Posterior vena cava (tissue), 2 donors: ENCODE measurements around the gene XRCC6. TPM values are rescaled to one million over a fixed set of nuclear protein-coding genes. Genes with fewer than 3 reads are reported as not detected.
"Not testable (repeated sequence)": the region's sequence is repeated elsewhere in the genome, so short reads cannot be mapped to it uniquely, and the experiment has no call there.

Experiments
- DNase-seq: peaks from one replicate; pipeline ENCODE4 v3.0.0-alpha.2; 2020; ENCODE audit warnings: low spot score
- intact Hi-C, 2 donors: fragments of 100-400 bp; cut with DNase I; formaldehyde crosslinking; loops; one replicate each; pipeline versions ENCODE4 v1.14.1 to v1.14.2; 2022 to 2023
- total RNA-seq, 2 donors: library from RNA; stranded (reverse); fragmentation: NEBNext Ultra II Directional; extraction: Animal tissue kit (Norgen Biotek cat#: 25700); gene quantifications; one replicate each; pipeline ENCODE4 v1.2.1, GENCODE V29; 2021
- donor health status: DM: yes; HTN: yes; CAD: no.
- donor health status: DM: yes; HTN: yes; CAD: no.

XRCC6 gene
- total RNA-seq, 2 donors from 2014 or later = 145 to 154 TPM

DNA sequence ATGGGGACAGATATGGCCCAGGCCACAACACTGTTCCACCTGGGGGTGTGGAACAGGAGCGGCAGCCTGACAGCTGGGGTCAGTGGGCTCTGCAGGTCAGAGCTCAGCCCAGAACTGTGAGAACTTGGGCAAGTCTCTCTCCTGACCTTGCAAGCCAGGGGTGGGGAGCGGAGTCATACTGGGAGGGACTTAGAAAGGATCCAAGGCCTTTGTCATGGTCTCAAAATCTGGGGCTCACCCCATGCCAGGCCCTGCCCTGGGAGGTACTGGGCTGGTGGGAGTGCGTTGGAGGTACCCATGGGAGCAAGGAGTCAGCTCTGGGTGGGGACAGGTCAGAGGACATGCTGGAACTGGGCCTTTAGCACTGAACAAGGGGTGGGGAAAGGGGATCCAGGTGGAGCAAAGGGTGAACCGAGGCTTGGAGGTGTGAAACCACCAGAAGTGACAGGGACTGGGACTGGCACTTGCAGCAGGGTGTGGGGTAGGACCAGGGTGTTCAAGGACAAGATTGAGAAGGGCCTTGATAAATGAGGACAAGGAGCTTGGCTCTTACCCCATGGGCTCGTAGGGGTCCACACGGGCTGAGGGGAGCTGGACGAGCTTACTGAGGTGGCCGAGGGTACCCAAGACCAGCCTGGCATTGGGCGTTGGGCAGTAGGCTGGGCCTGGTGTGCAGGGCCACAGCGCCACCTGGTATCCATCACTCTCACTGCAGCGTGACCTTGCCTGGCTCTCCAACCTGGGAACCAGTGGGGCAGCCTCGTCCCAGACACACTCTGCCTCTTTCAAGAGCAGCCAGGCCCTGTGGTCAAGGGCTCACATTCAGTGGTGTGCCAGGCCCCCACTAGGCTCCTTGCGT lies 24.1 kb upstream of the XRCC6 start:
- peak; percentile 82 for DNase-seq
- intact Hi-C loops = loop anchor here in 1 of 2 donors (5.0 kb wide), 1 partner anchor 55 kb away; the partner anchor contains the start of gene POLR3H

GRCh38 chr22:41597635-41597953 lies 23.5 kb upstream of the XRCC6 start:
- peak; percentile 14 for DNase-seq
- intact Hi-C loops = loop anchor here in 1 of 2 donors (5.0 kb wide), 1 partner anchor 55 kb away; the partner anchor contains the start of gene POLR3H

DNA sequence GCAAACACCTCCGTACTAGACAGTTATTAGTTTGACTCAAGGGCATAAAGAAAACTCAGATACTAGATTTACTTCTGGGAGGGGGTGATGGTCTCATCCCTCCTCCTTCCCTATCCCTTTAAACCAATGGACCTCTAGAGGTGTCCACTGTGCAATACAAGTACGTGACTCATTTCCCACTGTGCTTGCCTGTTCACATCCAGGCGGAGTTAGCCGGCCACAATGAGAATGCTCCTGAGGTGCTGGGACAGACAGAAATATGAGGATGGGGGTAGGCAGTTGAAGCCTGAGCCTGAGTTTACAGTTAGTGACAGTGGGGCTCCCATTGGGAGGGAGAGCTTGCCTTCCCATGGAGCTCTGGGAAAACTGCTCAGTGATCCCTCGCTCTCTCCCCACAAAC lies 23.0 kb upstream of the XRCC6 start:
- DNase-seq = peak; percentile 53
- intact Hi-C loops = loop anchor here in 1 of 2 donors (5.0 kb wide), 1 partner anchor 56 kb away; the partner anchor contains the start of gene POLR3H

DNA sequence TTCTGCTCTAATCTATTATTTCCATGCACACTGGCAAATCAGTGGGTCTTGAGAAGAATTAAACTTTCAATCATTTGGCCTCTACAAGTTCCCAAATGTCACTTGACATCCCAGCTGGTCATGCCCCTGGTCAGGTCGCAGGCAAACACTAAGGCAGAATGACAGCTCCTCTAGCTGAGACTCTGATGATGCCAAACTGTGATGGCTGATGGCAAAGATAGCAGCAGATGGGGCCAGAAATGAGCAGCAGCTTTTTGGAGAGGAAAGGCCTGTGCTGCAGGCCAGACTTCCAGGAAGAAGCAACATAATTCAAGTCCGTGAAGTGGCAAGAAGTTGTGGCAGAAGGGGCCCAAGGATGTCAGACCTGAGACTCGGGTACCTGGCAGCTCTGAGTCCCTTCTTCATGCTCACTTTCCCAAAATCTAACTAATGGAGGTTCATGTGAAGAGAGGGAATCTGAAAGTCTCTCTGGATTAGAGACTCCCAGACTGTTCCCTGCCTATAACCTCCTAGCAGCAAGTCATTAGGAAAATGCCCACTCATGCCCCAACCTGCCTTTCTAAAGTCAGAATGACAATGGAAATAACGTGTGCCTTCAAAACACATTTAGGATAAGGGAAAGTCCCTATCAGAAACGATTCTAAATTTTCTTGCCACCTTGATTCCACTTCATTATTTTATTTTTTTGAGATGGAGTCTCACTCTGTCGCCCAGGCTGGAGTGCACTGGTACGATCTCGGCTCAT lies 22.0 kb upstream of the XRCC6 start:
- peak; percentile 22 for DNase-seq
- intact Hi-C loops = loop anchor here in 1 of 2 donors (5.0 kb wide), 1 partner anchor 57 kb away; the partner anchor contains the start of gene POLR3H

- DNase-seq = peak; percentile 69
- intact Hi-C loops = no loop called here
Observed at GRCh38 chr22:41600976-41601375, 20.1 kb upstream of the XRCC6 start.

DNA sequence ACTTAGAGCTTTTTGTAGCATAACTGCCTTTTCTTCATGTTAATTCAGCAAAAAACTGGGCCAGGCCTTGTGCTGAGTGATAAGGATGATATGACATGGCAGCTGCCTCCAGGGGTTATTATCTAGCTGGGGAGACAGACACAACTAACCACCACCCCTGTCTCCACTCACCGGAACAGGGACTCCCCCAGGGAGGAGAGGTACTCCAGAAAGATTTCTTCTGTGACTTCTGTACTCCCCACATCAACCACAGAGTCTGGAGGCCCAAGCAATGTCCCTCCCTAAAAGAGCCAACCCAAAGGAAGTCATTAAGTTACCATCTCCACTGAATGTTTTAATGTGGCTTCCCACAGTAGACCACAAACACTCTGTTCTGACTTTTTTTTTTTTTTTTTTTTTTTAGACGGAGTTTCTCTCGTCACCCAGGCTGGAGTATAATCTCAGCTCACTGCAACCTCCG lies 17.2 kb upstream of the XRCC6 start:
- peak; percentile 5 for DNase-seq
- intact Hi-C loops = no loop called here

- DNase-seq = no peak
- intact Hi-C loops = no loop called here
Observed at GRCh38 chr22:41608386-41608785, 12.7 kb upstream of the XRCC6 start.

DNA sequence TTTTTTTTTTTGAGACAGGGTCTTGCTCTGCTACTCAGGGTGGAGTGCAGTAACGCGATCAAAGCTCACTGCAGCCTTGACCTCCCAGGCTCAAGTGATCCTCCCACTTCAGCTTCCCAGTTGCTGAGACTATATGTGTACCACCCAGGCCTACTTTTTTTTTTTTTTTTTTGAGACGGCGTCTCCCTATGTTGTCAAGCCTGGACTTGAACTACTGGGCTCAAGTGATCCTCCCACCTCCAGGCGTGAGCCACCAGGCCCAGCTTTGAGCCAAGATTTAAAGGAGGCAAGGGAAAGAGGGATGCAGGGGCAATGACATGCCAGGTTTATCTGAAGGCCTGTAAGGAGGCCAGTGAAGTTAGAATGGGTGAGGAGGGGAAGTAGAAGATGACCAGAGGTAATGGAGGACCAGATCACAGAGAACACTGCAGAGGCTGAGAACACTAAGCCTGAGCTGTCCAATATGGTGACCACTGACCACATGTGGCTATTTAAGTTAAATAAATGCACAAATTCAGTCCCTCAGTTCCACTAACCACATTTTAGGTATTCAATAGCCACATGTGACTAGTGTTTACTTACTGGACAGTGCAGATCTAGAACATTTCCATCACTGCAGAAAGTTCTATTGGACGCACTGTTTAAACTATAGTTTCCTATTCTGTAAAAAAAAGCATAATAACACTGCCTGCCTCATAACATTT lies 8.3 kb upstream of the XRCC6 start:
- intact Hi-C loops = no loop called here
- DNase-seq = no peak

GRCh38 chr22:41613456-41613855 lies 7.6 kb upstream of the XRCC6 start:
- DNase-seq = no peak
- intact Hi-C loops = no loop called here

- intact Hi-C loops = no loop called here
- peak; percentile 88 for DNase-seq
Observed at GRCh38 chr22:41619979-41620588, 1.0 kb upstream of the XRCC6 start.

DNA sequence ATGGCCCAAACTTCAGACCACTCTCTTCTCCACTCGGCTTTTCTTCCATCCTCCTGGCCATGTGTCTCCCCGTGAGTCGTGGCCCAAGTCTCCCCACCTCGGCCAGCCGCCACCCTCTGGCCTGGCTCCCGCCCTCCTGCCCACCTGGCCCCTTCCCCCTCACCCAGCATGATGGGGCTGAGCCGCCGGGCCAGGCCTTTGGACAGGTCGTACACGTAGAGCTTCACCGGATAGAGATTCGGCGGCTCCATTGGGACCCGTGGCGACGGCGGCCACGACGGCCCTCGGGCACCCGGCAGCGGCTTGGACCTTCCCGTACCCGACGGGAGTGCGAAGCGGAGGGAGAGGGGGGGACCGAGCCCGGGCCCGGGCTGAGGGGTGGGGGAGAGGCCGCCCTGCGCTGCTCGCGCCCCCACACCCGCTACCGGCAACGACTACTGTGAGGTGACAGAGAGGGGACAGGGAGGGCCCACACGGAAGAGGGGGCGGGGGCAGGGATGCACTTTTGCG lies 451 bp upstream of the XRCC6 start, which contains the start of gene DESI1:
Gene DESI1 (minus strand): TSS at position 455 of the 510 bp plus-strand sequence. CDS start 204 bp downstream, at position 251.
- DNase-seq = peak; percentile 87
- intact Hi-C loops = no loop called here

DNA sequence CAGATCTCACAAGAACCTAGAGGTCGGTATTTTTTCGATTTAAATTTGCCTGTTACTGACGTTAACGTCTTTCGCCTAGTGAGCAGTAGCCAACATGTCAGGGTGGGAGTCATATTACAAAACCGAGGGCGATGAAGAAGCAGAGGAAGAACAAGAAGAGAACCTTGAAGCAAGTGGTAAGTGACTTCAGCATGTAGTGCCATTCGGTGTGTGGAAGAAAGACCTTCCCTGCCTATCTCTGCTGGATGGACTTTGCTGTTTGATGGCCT lies 750 bp downstream of the XRCC6 start:
- no peak for DNase-seq
- intact Hi-C loops = no loop called here

GRCh38 chr22:41625577-41625976 lies 4.5 kb downstream of the XRCC6 start:
- no peak for DNase-seq
- intact Hi-C loops = no loop called here

GRCh38 chr22:41631115-41631514 lies 10.0 kb downstream of the XRCC6 start:
- DNase-seq, intact Hi-C loops: not testable (repeated sequence)

GRCh38 chr22:41631615-41632014 lies 10.5 kb downstream of the XRCC6 start:
- DNase-seq, intact Hi-C loops: not testable (repeated sequence)

DNA sequence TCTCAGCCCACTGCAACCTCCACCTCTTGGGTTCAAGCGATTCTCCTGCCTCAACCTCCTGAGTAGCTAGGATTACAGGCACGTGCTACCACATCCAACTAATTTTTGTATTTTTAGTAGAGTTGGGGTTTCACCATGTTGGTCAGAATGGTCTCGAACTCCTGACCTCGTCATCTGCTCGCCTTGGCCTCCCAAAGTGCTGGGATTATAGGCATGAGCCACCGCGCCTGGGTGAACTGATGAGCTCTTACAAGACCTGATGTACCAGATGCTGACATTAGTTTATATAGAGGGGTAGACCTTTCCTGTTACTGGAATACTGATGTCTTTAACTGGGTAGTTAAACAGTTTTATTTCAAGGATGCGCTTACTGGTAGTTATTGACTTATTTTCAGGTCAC lies 13.5 kb downstream of the XRCC6 start:
- intact Hi-C loops, DNase-seq: not testable (repeated sequence)

- no peak for DNase-seq
- intact Hi-C loops = no loop called here
Observed at GRCh38 chr22:41636467-41636866, 15.4 kb downstream of the XRCC6 start.

GRCh38 chr22:41637623-41638022 lies 16.5 kb downstream of the XRCC6 start:
- DNase-seq, intact Hi-C loops: not testable (repeated sequence)

- DNase-seq = no peak
- intact Hi-C loops = no loop called here
Observed at GRCh38 chr22:41638124-41638523, 17.0 kb downstream of the XRCC6 start.
